ENCODE measurements around the gene LRRIQ3. TPM values are rescaled to one million over a fixed set of nuclear protein-coding genes. Genes with fewer than 3 reads are reported as not detected.

Gene LRRIQ3
- total and polyA plus RNA-seq, 9 of the 15 experiments (the other 6 are each of a cell fraction or from before 2014, with no cell fraction given): 0.27 to 2.8 (median 1.7) TPM

DNA sequence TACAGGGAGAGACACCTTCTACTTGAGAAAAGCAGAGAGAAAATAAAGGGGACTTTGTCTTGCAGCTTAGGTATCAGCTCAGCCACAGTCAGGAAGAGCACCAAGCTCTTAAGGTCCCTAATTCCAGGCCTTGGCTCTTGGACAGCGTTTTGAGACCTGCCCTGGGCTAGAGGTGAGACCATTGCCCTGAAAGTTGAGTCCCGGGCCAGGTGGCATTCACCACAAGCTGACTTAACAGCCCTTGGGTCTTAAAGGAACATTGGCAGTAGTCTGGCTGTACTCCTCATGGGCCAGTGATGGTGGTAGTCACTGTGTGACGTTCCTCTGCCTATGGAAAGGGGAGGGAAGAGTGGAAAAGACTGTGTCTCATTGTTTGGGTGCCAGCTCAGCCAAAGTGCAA, 25.5 kb upstream of the LRRIQ3 start:
- WGBS (ENCODE audit: insufficient coverage, low coverage, missing lambda C conversion rate): 0% methylated on average over 3 of the region's 3 CpGs
- in situ Hi-C loops (cut with MboI) (no loop called here), intact Hi-C loops (cut with micrococcal nuclease) (no loop called here)
- TF ChIP-seq PHTF2 (CRISPR knock-in tag; IDR thresholded peaks at IDR 0.05) (no peak), E2F3 (CRISPR knock-in tag; IDR thresholded peaks at IDR 0.05) (no peak), MCM7 (IDR thresholded peaks at IDR 0.05) (no peak), FIP1L1 (IDR thresholded peaks at IDR 0.05; ENCODE audit: low read depth, low read length, poor library complexity, severe bottlenecking) (no peak), KLF1 (tag; IDR thresholded peaks at IDR 0.05) (no peak), MAFF (IDR thresholded peaks at IDR 0.05; ENCODE audit: low read length) (no peak), ZNF384 (IDR thresholded peaks at IDR 0.05; ENCODE audit: low read depth, low read length) (no peak)
- TF ChIP-seq, protein P1, sequence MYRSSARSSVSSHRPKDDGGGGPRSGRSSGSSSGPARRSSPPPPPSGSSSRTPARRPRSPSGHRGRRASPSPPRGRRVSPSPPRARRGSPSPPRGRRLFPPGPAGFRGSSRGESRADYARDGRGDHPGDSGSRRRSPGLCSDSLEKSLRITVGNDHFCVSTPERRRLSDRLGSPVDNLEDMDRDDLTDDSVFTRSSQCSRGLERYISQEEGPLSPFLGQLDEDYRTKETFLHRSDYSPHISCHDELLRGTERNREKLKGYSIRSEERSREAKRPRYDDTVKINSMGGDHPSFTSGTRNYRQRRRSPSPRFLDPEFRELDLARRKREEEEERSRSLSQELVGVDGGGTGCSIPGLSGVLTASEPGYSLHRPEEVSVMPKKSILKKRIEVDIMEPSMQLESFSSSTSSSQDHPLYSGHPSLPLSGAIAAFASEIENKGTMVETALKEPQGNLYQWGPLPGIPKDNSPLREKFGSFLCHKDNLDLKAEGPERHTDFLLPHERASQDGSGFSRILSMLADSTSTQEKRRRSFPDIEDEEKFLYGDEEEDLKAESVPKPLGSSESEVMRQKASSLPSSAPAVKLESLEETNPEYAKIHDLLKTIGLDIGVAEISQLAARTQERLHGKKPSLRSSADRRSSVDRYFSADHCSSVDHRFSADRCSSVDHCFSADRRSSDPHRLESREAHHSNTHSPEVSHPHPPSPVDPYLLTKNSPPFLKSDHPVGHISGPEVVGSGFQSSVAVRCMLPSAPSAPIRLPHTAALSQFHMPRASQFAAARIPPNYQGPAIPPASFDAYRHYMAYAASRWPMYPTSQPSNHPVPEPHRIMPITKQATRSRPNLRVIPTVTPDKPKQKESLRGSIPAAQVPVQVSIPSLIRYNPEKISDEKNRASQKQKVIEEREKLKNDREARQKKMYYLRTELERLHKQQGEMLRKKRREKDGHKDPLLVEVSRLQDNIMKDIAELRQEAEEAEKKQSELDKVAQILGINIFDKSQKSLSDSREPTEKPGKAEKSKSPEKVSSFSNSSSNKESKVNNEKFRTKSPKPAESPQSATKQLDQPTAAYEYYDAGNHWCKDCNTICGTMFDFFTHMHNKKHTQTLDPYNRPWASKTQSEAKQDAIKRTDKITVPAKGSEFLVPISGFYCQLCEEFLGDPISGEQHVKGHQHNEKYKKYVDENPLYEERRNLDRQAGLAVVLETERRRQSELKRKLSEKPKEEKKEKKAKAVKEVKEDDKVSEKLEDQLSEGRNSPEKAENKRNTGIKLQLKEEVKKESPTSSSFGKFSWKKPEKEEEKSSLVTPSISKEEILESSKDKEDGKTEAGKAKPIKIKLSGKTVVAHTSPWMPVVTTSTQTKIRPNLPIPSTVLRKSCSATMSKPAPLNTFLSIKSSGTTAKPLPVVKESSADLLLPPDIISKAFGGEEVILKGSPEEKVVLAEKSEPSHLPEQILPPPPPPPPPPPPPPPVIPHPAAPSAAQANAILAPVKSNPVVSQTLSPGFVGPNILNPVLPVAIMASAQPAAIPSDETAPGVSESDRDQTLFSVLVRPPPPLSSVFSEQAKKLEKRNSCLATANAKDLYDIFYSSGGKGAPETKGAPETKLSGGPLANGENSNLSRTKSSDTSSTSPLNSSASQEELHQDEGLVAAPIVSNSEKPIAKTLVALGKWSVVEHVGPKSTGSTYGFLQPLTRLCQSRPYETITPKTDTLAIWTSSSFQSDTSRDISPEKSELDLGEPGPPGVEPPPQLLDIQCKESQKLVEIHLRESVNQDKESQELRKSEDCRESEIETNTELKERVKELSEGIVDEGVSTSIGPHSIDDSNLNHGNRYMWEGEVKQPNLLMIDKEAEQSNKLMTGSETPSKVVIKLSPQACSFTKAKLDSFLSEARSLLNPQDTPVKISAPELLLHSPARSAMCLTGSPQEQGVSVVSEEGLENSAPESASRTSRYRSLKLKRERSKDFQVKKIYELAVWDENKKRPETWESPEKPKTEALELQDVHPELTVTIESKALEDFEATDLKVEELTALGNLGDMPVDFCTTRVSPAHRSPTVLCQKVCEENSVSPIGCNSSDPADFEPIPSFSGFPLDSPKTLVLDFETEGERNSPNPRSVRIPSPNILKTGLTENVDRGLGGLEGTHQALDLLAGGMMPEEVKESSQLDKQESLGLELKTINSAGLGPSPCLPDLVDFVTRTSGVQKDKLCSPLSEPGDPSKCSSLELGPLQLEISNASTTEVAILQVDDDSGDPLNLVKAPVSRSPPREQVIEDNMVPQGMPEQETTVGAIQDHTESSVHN (IDR thresholded peaks at IDR 0.05; ENCODE audit: borderline replicate concordance in 1 of 2, low read depth in 1 of 2): no peak
- TF ChIP-seq, protein P2, sequence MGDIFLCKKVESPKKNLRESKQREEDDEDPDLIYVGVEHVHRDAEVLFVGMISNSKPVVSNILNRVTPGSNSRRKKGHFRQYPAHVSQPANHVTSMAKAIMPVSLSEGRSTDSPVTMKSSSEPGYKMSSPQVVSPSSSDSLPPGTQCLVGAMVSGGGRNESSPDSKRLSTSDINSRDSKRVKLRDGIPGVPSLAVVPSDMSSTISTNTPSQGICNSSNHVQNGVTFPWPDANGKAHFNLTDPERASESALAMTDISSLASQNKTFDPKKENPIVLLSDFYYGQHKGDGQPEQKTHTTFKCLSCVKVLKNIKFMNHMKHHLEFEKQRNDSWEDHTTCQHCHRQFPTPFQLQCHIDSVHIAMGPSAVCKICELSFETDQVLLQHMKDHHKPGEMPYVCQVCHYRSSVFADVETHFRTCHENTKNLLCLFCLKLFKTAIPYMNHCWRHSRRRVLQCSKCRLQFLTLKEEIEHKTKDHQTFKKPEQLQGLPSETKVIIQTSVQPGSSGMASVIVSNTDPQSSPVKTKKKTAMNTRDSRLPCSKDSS (IDR thresholded peaks at IDR 0.05; ENCODE audit: low read depth, partially characterized antibody): no peak
- TF ChIP-seq, protein P3, sequence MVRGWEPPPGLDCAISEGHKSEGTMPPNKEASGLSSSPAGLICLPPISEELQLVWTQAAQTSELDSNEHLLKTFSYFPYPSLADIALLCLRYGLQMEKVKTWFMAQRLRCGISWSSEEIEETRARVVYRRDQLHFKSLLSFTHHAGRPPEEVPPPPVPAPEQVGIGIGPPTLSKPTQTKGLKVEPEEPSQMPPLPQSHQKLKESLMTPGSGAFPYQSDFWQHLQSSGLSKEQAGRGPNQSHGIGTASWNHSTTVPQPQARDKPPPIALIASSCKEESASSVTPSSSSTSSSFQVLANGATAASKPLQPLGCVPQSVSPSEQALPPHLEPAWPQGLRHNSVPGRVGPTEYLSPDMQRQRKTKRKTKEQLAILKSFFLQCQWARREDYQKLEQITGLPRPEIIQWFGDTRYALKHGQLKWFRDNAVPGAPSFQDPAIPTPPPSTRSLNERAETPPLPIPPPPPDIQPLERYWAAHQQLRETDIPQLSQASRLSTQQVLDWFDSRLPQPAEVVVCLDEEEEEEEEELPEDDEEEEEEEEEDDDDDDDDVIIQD (CRISPR knock-in tag; IDR thresholded peaks at IDR 0.05): no peak
- TF ChIP-seq, protein P4, sequence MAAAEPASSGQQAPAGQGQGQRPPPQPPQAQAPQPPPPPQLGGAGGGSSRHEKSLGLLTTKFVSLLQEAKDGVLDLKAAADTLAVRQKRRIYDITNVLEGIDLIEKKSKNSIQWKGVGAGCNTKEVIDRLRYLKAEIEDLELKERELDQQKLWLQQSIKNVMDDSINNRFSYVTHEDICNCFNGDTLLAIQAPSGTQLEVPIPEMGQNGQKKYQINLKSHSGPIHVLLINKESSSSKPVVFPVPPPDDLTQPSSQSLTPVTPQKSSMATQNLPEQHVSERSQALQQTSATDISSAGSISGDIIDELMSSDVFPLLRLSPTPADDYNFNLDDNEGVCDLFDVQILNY (CRISPR knock-in tag; IDR thresholded peaks at IDR 0.05): no peak

More for the DNA sequence above, 25.5 kb upstream of the LRRIQ3 start:
- no peaks in the 10 kb centered on the region for H3K4me1 ChIP-seq (replicated peaks in 1 of 2; ENCODE audit: control insufficient read depth in 2 of 2, insufficient read depth in 2 of 2, low read length in 2 of 2)
- no peak overlapping the region for H3K27ac ChIP-seq (ENCODE audit: extremely low read depth, low read depth, low read length)
- ChIA-PET POLR2A (no interaction called here), CTCF (ENCODE audit: low intra/inter-chr PET ratio) (no interaction called here)
- ATAC-seq (no peak), DNase-seq (ENCODE audit: extremely low read depth in 1 of 4, low spot score in 3 of 4) (no peak), FAIRE-seq (no peak)
- no peaks in the 10 kb centered on the region for H3K79me2 ChIP-seq (ENCODE audit: control insufficient read depth, insufficient read depth, low read length)
- H3K4me2 ChIP-seq (ENCODE audit: insufficient read depth, low read length): no peak overlapping the region
- H3K9me3 ChIP-seq (replicated peaks; ENCODE audit: control insufficient read depth, insufficient read depth, low read depth, low read length): no peaks in the 10 kb centered on the region
- H2AFZ ChIP-seq (ENCODE audit: low read depth, low read length): no peak overlapping the region
- no peaks in the 10 kb centered on the region for H3K27me3 ChIP-seq (ENCODE audit: control insufficient read depth in 2 of 2, insufficient read depth in 2 of 2, low read length in 2 of 2)
- no peak overlapping the region for H3K9ac ChIP-seq (ENCODE audit: insufficient read depth in 1 of 2, low read depth in 2 of 2, low read length in 2 of 2)
- no peaks in the 10 kb centered on the region for H4K20me1 ChIP-seq (replicated peaks; ENCODE audit: control insufficient read depth, insufficient read depth, low read length)
- H3K9me1 ChIP-seq (ENCODE audit: control insufficient read depth, insufficient read depth, low read length): no peaks in the 10 kb centered on the region
- no peak overlapping the region for H3K4me3 ChIP-seq
- no peaks in the 10 kb centered on the region for H3K36me3 ChIP-seq (ENCODE audit: control insufficient read depth, insufficient read depth, low read length)
- BruUV-seq (replicated peaks): no TSS peak
